Spleen (tissue), 11 donors: ENCODE results near the gene FBXO21. TPM values are rescaled to one million over a fixed set of nuclear protein-coding genes. Genes with fewer than 3 reads are reported as not detected.

Source experiments
- DNase-seq: peaks from one replicate; pipeline ENCODE4 v3.0.0-alpha.2; 2020
- H3K27ac ChIP-seq, 8 donors: fragments of 200-600 bp; sonication (generic) in 7 of 8; 1 replicate in 4 of 8; 2 replicates in 4 of 8; pipeline versions ENCODE4 v1.5.0 to v1.8.0; 2016 to 2021; ENCODE audit warnings: inconsistent platforms in 4 of 8, mild to moderate bottlenecking in 4 of 8, moderate library complexity in 1 of 8
- H3K27me3 ChIP-seq, 7 donors: fragments of 200-600 bp; sonication (generic) in 6 of 7; replicated peaks in 1 of 7; 1 replicate in 4 of 7; 2 replicates in 3 of 7; pipeline versions ENCODE4 v1.5.0 to v1.8.0; 2016 to 2021; ENCODE audit warnings: inconsistent platforms in 3 of 7, mild to moderate bottlenecking in 1 of 7
- H3K36me3 ChIP-seq, 6 donors: fragments of 200-600 bp; sonication (generic) in 5 of 6; 1 replicate in 4 of 6; 2 replicates in 2 of 6; pipeline versions ENCODE4 v1.5.0 to v1.8.0; 2016 to 2021; ENCODE audit warnings: inconsistent platforms in 2 of 6
- H3K4me1 ChIP-seq, 6 donors: fragments of 200-600 bp; sonication (generic) in 5 of 6; 1 replicate in 3 of 6; 2 replicates in 3 of 6; pipeline versions ENCODE4 v1.5.0 to v1.8.0; 2016 to 2021; ENCODE audit warnings: inconsistent platforms in 3 of 6
- H3K4me3 ChIP-seq, 8 donors: fragments of 200-600 bp; sonication (generic) in 7 of 8; 1 replicate in 4 of 8; 2 replicates in 4 of 8; pipeline versions ENCODE4 v1.5.0 to v1.8.0; 2016 to 2021; ENCODE audit warnings: inconsistent platforms in 4 of 8, mild to moderate bottlenecking in 4 of 8, moderate library complexity in 2 of 8
- H3K9me3 ChIP-seq, 8 donors: fragments of 200-600 bp; sonication (generic) in 7 of 8; 1 replicate in 4 of 8; 2 replicates in 4 of 8; pipeline versions ENCODE4 v1.5.0 to v1.8.0; 2016 to 2021; ENCODE audit warnings: inconsistent platforms in 4 of 8
- CTCF ChIP-seq, 11 experiments: fragments of 200-600 bp in 7 of 11; fragments of 450-650 bp in 4 of 11; sonication (generic) in 4 of 11; IDR thresholded peaks in 8 of 11; conservative IDR thresholded peaks in 3 of 11; 1 replicate in 7 of 11; 2 replicates in 4 of 11; pipeline versions ENCODE4 v1.4.0 to v1.8.0; 2016 to 2021; ENCODE audit warnings: antibody characterized with exemption in 11 of 11, inconsistent platforms in 4 of 11, mild to moderate bottlenecking in 1 of 11
- POLR2A ChIP-seq, 3 donors: fragments of 450-650 bp; IDR thresholded peaks; one replicate each; pipeline ENCODE4 v1.5.1; 2017; ENCODE audit warnings: antibody characterized with exemption in 3 of 3, mild to moderate bottlenecking in 1 of 3
- POLR2AphosphoS5 ChIP-seq, 3 donors: sonication (generic); formaldehyde crosslinking; IDR thresholded peaks; one replicate each; pipeline ENCODE4 v1.5.1; 2017; ENCODE audit warnings: antibody characterized with exemption in 3 of 3
- WGBS, 5 donors: extraction: QIAGEN DNeasy Blood & Tissue Kit in 3 of 5; methylation state at CpG; one replicate each; pipeline versions ENCODE4 v1.1.5 to v1.1.7; 2013 to 2018; 5-methylcytosine and 5-hydroxymethylcytosine counted together
- intact Hi-C: fragments of 100-400 bp; cut with DNase I; formaldehyde crosslinking; loops from one replicate; pipeline ENCODE4 v1.15.0; 2023; ENCODE audit warnings: low total_unique reads
- polyA plus RNA-seq, 3 donors: library from polyadenylated mRNA; stranded (reverse); fragments of 200-250 nt; gene quantifications; one replicate each; pipeline ENCODE4 v1.2.1, GENCODE V29; 2013
- total RNA-seq, 7 donors: library from RNA; depleted of rRNA in 3 of 7; stranded (reverse); fragments of >200 nt in 3 of 7; fragmentation: NEBNext Ultra II Directional in 4 of 7; extraction: Animal tissue kit (Norgen Biotek cat#: 25700) in 4 of 7; gene quantifications; one replicate each; pipeline versions ENCODE4 v1.1.0 to v1.2.1, GENCODE V29; 2016 to 2021
- donor health status: healthy with polysubstance abuse.
- donor health status: DM: no; HTN: no; CAD: no; lungs with moderate emphysema.
- donor health status: DM: no; HTN: no; CAD: no.
- donor health status: Bipolar disorder and iron deficiency.
- donor health status: healthy.
- donor health status: DM: no; HTN: no; CAD: no.
- donor health status: DM: yes; HTN: yes; CAD: no.

The FBXO21 gene
- total and polyA plus RNA-seq, 10 donors: 6.3 to 130 (median 39.2) TPM

- Histone ChIP-seq H3K9me3 (no peaks in the 10 kb centered on the region), H3K4me1 (peaks cover 0 to 16% (median 4%) of the 10 kb centered on the region in 6 donors), H3K27ac (no peak overlapping the region), H3K36me3 (no peaks in the 10 kb centered on the region), H3K27me3 (no peaks in the 10 kb centered on the region), H3K4me3 (no peak overlapping the region)
- DNase-seq: no peak
- intact Hi-C loops: loop anchor here (2.0 kb wide), 1 partner anchor 94 kb away; no protein-coding TSS in a partner anchor
- WGBS, 5 donors: 76 to 90% (median 79%) methylated on average over 16 to 18 of the region's 18 CpGs
- TF ChIP-seq POLR2AphosphoS5 (IDR thresholded peaks at IDR 0.05): no peak
- TF ChIP-seq CTCF (IDR thresholded peaks at IDR 0.05 in 8 of 11, conservative IDR thresholded peaks at IDR 0.05 in 3 of 11): no peak
- TF ChIP-seq POLR2A (IDR thresholded peaks at IDR 0.05): no peak
Measured at GRCh38 chr12:117118838-117119591, 71.3 kb downstream of the FBXO21 start.

- DNase-seq: no peak
- no peaks in the 10 kb centered on the region for H3K9me3 ChIP-seq
- H3K27ac ChIP-seq: no peak overlapping the region
- H3K27me3 ChIP-seq: peaks cover 0 to 15% (median 0%) of the 10 kb centered on the region in 7 donors
- peaks cover 0 to 15% (median 5%) of the 10 kb centered on the region in 6 donors for H3K4me1 ChIP-seq
- TF ChIP-seq CTCF (IDR thresholded peaks at IDR 0.05 in 8 of 11, conservative IDR thresholded peaks at IDR 0.05 in 3 of 11) (no peak), POLR2A (IDR thresholded peaks at IDR 0.05) (no peak), POLR2AphosphoS5 (IDR thresholded peaks at IDR 0.05) (no peak)
- WGBS, 5 donors: 72 to 81% (median 76%) methylated on average over 10 of the region's 10 CpGs
- H3K36me3 ChIP-seq: no peaks in the 10 kb centered on the region
- no peak overlapping the region for H3K4me3 ChIP-seq
- intact Hi-C loops: no loop called here
Measured at GRCh38 chr12:117114784-117115183, 75.5 kb downstream of the FBXO21 start.

GRCh38 chr12:117113231-117113630 lies 77.0 kb downstream of the FBXO21 start:
- no peaks in the 10 kb centered on the region for H3K9me3 ChIP-seq
- no peaks in the 10 kb centered on the region for H3K36me3 ChIP-seq
- peaks cover 0 to 9% (median 0%) of the 10 kb centered on the region in 6 donors for H3K4me1 ChIP-seq
- intact Hi-C loops: no loop called here
- peaks cover 0 to 15% (median 0%) of the 10 kb centered on the region in 7 donors for H3K27me3 ChIP-seq
- no peak overlapping the region for H3K4me3 ChIP-seq
- WGBS, 5 donors: 94 to 98% (median 97%) methylated on average over 9 of the region's 9 CpGs
- no peak for DNase-seq
- TF ChIP-seq CTCF (IDR thresholded peaks at IDR 0.05 in 8 of 11, conservative IDR thresholded peaks at IDR 0.05 in 3 of 11) (no peak), POLR2AphosphoS5 (IDR thresholded peaks at IDR 0.05) (no peak), POLR2A (IDR thresholded peaks at IDR 0.05) (no peak)
- H3K27ac ChIP-seq: no peak overlapping the region

GRCh38 chr12:117111821-117112595 lies 78.3 kb downstream of the FBXO21 start:
- Histone ChIP-seq H3K4me3 (no peak overlapping the region), H3K27ac (no peak overlapping the region), H3K36me3 (no peaks in the 10 kb centered on the region), H3K4me1 (peaks cover 0 to 9% (median 0%) of the 10 kb centered on the region in 6 donors), H3K27me3 (peaks cover 0 to 15% (median 0%) of the 10 kb centered on the region in 7 donors), H3K9me3 (no peaks in the 10 kb centered on the region)
- DNase-seq: no peak
- TF ChIP-seq POLR2A (IDR thresholded peaks at IDR 0.05) (no peak), CTCF (IDR thresholded peaks at IDR 0.05 in 8 of 11, conservative IDR thresholded peaks at IDR 0.05 in 3 of 11) (no peak), POLR2AphosphoS5 (IDR thresholded peaks at IDR 0.05) (no peak)
- intact Hi-C loops: no loop called here
- WGBS, 5 donors: 35 to 43% (median 40%) methylated on average over 15 of the region's 15 CpGs
